RWPE1 (cell line): ENCODE measurements around the gene ANKRD31.
"Not testable (repeated sequence)": the region's sequence is repeated elsewhere in the genome, so short reads cannot be mapped to it uniquely, and the experiment has no call there.

ENCODE experiments used
- CTCF ChIA-PET: fragments of 350-600 bp; sonication (Branson Sonifier 250); formaldehyde crosslinking; extraction: SDS; loops from one replicate; lab custom pipeline; 2021; lab: Yijun Ruan, JAX
- POLR2A ChIA-PET: fragments of 400-600 bp; formaldehyde crosslinking; extraction: SDS; loops from one replicate; lab custom pipeline; 2020; ENCODE audit warnings: antibody characterized with exemption; ENCODE audit not compliant: low non-redundant PET; lab: Yijun Ruan, JAX
- DNase-seq: peaks from one replicate; pipeline ENCODE4 v3.0.0; 2012; ENCODE audit warnings: low spot score
- H3K27ac ChIP-seq: fragments of 450-650 bp; 2 replicates; pipeline ENCODE4 v1.5.1; 2017
- TF ChIP-seq, protein P1 (sequence below): fragments of 450-650 bp; conservative IDR thresholded peaks from 2 replicates; pipeline ENCODE4 v1.5.1; 2017; ENCODE audit warnings: low read depth, mild to moderate bottlenecking

The ANKRD31 gene

GRCh38 chr5:75235711-75236110 is 967 bp downstream of the ANKRD31 start:
- ChIA-PET CTCF (interaction anchor here (0.5 to 2.0 kb wide), 7 partner anchors 13 to 544 kb away, joined by 3 to 9 read pairs (median 6); partner anchors contain the start of gene HMGCR), POLR2A (interaction anchor here (0.6 kb wide), 1 partner anchor 35 kb away, joined by 14 read pairs; no protein-coding TSS in a partner anchor)
- TF ChIP-seq, protein P1, sequence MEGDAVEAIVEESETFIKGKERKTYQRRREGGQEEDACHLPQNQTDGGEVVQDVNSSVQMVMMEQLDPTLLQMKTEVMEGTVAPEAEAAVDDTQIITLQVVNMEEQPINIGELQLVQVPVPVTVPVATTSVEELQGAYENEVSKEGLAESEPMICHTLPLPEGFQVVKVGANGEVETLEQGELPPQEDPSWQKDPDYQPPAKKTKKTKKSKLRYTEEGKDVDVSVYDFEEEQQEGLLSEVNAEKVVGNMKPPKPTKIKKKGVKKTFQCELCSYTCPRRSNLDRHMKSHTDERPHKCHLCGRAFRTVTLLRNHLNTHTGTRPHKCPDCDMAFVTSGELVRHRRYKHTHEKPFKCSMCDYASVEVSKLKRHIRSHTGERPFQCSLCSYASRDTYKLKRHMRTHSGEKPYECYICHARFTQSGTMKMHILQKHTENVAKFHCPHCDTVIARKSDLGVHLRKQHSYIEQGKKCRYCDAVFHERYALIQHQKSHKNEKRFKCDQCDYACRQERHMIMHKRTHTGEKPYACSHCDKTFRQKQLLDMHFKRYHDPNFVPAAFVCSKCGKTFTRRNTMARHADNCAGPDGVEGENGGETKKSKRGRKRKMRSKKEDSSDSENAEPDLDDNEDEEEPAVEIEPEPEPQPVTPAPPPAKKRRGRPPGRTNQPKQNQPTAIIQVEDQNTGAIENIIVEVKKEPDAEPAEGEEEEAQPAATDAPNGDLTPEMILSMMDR = no peak
- DNase-seq = no peak
- no peak overlapping the region for H3K27ac ChIP-seq

DNA sequence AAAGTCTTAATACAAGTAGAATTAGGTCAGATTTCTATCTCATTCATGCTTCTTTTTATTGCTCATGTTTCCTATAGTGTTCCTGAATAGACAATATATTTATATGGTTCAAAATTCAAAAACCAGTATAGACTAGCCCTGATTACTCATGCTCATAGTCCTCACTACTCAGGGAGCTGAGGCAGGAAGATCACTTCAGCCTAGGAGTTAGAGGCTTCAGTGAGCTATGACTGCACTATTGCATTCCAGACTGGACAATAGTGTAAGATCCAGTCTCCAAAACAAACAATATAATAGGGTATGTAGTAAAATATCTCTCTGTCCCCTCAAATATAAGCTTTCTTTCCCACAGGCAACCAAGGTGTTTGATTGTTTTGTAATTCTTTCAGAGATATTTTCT is 2.4 kb downstream of the ANKRD31 start:
- TF ChIP-seq, protein P1 = no peak
- ChIA-PET CTCF (no interaction called here), POLR2A (no interaction called here)
- no peak overlapping the region for H3K27ac ChIP-seq
- DNase-seq = no peak

GRCh38 chr5:75226916-75227315 is 9.8 kb downstream of the ANKRD31 start:
- CTCF ChIA-PET = no interaction called here
- TF ChIP-seq, protein P1 = no peak
- no peak for DNase-seq
- no peak overlapping the region for H3K27ac ChIP-seq
- POLR2A ChIA-PET = no interaction called here

DNA sequence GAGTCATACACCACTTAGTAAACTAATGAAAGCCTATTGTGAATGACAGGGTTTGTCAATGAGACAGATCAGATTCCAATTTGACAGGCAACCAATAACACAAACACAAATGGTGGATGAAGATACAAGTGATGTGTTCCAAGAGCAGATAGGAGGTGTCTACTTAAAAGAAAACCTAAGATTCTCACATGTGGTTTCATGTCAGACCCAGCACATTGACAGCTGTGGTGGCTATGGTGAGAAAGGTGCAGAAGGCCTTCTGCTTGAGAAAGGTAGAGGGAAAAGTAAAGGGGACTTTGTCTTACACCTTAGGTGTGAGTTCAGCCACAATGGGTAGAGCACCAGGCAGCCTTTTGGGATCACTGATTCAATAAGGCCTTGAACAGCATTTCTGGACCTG is 11.2 kb downstream of the ANKRD31 start:
- POLR2A ChIA-PET = no interaction called here
- H3K27ac ChIP-seq = no peak overlapping the region
- no peak for DNase-seq
- CTCF ChIA-PET = no interaction called here
- TF ChIP-seq, protein P1 = no peak

DNA sequence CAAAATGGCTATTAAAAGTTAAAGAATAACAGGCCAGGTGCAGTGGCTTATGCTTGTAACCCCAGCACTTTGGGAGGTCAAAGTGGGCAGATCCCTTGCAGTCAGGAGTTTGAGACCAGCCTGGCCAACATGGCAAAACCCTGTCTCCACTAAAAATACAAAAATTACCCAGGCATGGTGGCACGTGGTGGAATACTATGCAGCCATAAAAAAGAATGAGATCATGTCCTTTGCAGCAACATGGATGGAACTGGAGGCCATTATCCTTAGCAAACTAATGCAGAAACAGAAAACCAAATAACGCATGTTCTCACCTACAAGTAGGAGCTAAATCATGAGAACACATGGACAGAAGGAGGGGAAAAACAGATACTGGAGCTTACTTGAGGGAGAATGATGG is 15.9 kb downstream of the ANKRD31 start:
- H3K27ac ChIP-seq, DNase-seq, CTCF ChIA-PET, POLR2A ChIA-PET: not testable (repeated sequence)

DNA sequence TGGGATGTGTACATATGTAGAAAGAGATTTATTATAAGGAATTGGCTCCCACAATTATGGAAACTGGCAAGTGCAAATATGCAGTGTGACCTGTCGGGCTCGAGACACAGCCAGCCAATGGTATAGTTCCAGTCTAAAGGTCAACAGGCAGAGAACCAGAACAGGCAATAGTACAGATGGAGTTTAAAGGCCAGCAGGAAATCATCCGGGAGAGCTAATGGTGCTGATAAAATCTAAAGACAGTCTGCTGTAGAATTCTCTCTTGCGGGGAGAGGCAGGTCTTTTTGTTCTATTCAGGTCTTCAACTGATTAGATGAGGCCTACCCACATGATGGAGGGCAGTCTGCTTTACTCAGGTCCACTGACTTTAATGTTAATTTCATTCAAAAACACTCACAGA is 21.8 kb downstream of the ANKRD31 start:
- TF ChIP-seq, protein P1 = no peak
- DNase-seq = no peak
- no peak overlapping the region for H3K27ac ChIP-seq
- POLR2A ChIA-PET = no interaction called here
- CTCF ChIA-PET = no interaction called here

DNA sequence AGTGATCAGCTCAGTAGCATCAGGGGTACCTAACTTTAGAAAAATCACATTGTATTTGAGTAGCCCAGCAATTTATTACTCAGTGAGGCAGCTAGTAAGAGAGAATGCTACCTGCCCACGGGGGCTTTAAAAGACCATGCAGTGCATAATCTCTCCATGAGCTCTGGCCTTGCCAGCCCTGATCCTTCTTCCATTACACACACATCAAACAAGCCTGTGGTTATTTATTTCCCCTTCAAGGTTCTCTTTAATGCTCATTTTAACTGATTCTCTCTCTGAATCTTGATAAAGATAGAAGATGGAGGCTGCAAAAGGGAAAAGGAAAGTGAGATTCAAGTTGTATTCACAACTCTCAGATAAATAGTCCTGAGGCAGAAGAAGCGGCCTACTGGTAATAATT is 22.3 kb downstream of the ANKRD31 start:
- DNase-seq = no peak

More for the DNA sequence above, 22.3 kb downstream of the ANKRD31 start:
- ChIA-PET CTCF (interaction anchor here (0.6 kb wide), 1 partner anchor 171 kb away, joined by 4 read pairs; no protein-coding TSS in a partner anchor), POLR2A (no interaction called here)
- TF ChIP-seq, protein P1 = no peak
- no peak overlapping the region for H3K27ac ChIP-seq
